ENCODE data around the gene FNDC3B.
A peak's percentile ranks its signal among the peaks of the same experiment; 100 is the strongest.

Gene FNDC3B

DNA sequence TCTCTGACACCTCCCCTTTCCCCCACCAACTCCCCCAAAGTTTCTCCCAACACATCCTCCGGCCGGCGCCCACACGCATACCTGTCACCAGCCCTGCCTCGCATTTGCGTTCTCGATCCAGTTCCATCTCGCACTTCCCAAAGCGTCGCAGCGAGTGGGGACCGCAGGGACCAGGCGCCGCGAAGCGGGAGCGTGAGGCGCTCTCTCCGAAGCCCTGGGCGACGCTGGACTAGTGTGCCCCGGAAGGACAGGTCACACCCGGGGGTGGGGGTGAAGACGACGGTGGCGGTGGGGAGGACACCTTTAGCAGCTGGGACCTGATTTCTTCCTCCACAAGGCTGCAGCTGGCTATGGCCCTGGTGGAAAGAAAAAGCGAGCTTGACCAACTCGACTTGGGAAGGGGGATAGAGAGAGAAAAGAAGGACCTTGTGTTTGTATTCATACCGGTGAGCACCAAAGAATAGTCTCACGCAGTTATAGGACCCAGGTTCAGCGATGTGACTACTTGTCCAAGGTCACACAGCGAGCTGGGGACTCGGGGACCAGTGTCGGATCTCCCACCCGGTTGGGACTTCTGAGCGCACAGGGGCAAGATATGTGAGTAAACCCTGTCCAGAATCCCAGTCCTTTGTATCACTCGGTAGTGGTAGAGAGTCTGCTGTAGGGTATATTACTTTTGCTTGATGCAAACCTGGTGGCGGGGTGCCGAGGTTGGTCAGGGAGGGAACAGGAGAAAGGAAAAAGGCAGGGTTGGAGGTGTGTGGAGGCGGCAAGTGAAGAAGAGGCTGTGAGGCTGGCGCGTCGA lies 409.5 kb downstream of the FNDC3B start:
- peak in 1 of 42 donors; percentile 11 for DNase-seq

DNA sequence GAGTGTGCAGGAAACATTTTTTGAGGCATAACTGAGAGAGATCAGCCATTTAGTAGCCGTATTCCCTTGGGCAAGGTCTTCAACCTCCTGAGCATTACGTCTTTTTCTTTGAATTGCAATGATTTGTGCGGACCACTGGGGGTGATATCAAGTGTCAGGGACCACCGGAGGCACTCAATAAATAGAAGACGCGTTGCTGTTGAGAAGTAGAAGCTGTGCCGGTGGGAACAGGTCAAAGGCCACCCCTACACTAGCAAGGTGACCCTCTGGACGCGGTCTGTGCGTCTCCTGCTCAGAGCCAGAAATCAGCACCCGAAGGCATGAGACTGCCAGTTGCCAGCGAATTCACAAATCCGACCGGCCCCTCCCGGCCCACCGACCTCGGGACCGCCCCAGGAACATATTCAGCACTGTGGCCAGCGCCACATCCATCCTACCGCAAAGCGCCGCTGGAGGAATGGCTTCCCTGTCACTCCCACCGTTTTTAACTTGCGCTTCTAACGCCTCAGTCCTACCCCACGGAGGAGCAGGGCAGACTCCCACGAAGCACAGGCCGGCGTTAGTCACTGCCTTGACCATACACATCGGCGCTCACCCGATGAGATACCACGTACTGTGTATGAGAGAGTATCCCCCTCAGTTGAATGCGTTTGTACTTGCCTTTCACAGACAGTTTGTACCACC lies 410.2 kb downstream of the FNDC3B start:
- intact Hi-C loops (cut with DNase I): no loop called here
- DNase-seq: peak in 2 of 42 donors; percentile 12 to 14

More for the DNA sequence above, 409.5 kb downstream of the FNDC3B start:
- intact Hi-C loops (cut with DNase I): no loop called here

Data from head of caudate nucleus (tissue), 42 donors.